Peyer's patch (tissue), 4 donors: ENCODE results near the gene DPH2.

Source experiments
- CTCF ChIP-seq, 6 experiments: fragments of 450-650 bp in 4 of 6; fragments of 200-600 bp in 2 of 6; sonication (generic) in 1 of 6; IDR thresholded peaks; one replicate each; pipeline ENCODE4 v1.5.1; 2017 to 2019; ENCODE audit warnings: antibody characterized with exemption in 6 of 6, mild to moderate bottlenecking in 3 of 6, moderate library complexity in 1 of 6
- POLR2A ChIP-seq, 2 donors: fragments of 450-650 bp; IDR thresholded peaks; one replicate each; pipeline ENCODE4 v1.5.1; 2017; ENCODE audit warnings: antibody characterized with exemption in 2 of 2, mild to moderate bottlenecking in 2 of 2, moderate library complexity in 2 of 2

- TF ChIP-seq CTCF (IDR thresholded peaks at IDR 0.05) (no peak), POLR2A (IDR thresholded peaks at IDR 0.05) (no peak)
Observed at GRCh38 chr1:43983253-43983899, 13.6 kb downstream of the DPH2 start.
